Dedifferentiated amniotic fluid mesenchymal stem cell (primary cell): ENCODE measurements around the gene RETN.
A peak's percentile ranks its signal among the peaks of the same experiment; 100 is the strongest.

Source experiments
- DNase-seq: peaks from one replicate; pipeline ENCODE4 v3.0.0-alpha.2; 2016; ENCODE audit errors: extremely low spot score

The RETN gene

DNA sequence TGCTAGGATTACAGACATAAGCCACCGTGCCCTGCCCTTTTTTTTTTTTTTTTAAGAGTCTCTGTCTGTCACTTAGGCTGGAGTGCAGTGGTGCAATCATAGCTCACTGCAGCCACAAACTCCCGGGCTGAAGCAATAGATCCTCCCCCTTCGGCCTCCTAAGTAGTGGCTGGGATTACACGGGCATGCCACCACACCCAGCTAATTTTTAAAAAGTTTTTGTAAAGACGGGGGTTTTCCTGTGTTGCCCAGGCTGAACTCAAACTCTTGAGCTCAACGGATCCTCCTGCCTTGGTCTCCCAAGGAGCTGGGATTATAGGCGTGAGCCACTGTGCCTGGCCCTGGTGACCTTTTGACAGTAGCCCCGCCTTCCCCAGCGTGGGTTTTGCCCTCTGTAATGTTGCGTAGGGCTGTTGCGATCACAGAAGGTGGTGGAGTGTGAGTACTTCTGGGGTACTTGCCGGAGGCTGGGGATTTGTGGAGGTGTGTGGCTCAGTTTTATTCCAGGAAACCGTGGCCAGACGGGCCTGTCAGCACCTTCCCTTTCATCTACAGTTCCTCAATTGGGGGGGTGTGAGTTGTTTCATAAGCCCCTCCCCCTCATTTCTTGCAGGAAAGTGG, 11.6 kb upstream of the RETN start:
- no peak for DNase-seq

DNA sequence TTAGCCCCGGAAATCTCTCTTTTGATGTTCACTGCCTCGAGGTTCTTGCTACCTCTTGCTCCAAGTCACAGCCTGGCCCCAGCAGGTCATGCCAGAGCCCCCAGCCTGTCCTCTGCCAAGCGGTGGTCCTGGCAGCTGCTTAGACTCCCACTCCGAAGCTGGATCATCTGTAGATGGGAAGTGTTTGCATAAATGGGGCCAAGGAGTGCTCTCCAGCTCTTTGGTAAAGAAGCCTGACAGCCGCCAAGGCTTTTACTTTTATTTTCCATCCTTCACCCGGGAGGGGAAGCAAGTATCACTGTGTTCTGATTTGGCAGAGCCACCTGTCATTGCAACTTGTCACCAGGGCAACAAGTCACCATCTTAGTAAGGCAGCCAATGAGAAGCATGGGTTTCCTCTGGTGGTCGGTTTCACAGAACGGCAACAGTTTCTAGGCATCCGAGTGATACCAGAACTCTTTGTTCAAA, 10.6 kb upstream of the RETN start:
- no peak for DNase-seq

DNA sequence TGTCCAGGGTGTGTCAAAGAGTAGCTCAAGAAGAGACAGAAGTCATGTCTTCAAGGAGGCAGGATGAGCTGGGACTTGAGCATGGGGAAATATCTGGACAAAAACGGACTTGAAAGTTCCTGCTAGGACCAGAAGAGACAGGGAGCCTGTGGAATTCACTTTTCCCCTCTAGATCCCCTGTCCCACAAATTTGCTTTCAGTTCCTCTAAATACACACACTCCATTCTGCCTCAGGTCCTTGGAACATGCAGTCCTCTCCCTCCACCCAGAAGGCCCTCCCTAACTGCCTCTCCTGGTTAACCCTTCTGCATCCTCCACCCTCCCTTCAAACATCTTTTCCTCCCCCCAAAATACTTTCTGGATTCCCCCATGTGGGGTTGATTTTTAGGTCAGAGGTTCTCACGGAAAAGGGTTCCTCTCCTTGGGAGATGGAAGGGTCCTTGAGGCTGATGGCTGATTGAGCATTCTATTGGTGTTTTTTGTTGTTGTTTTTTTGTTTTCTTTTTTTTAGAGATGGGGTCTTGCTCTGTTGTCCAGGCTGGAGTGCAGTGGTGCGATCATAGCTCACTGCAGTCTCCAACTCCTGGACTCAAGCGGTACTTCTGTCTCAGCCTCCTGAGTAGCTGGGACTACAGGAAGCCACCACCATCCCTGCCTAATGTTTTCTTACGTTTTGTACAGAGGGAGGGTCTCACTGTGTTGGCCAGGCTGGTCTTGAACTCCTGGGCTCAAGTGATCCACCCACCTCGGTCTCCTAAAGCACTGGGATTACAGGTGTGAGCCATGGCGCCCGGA, 6.9 kb upstream of the RETN start:
- DNase-seq = no peak

DNA sequence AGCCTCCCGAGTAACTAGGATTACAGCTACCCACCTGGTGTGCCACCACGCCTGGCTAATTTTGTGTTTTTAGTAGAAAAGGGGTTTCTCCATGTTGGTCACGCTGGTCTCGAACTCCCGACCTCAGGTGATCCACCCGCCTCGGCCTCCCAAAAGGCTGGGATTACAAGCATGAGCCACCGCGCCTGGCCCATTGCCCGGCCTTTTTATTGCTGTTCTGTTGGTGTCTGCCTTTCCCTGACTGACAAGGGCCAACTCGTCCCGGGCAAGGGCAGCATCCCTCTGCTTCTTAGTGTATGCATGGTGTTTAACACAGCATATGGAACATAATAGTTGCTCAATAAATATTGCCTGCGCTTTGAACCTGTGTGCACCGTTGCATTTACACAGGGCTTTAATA, 6.2 kb upstream of the RETN start:
- DNase-seq = no peak

- no peak for DNase-seq
Measured at GRCh38 chr19:7663706-7664105, 5.1 kb upstream of the RETN start.

DNA sequence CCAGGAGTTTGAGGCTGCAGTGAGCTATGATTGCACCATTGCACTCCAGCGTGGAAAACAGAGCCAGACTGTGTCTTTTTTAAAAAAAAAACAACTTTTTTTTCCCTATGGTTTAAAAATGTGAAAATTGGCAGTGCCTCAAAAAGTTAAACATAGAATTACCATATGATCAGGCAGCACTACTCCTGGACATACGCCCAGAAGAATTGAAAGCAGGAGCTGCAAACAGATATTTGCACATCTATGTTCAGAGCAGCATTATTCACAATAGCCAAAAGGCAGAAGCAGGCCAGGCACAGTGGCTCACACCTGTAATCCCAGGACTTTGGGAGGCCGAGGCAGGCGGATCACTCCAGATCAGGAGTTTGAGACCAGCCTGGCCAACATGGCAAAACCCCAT, 3.8 kb upstream of the RETN start:
- DNase-seq = peak; percentile 76

- DNase-seq = no peak
Measured at GRCh38 chr19:7669641-7670040, 792 bp downstream of the RETN start.

- no peak for DNase-seq
Measured at GRCh38 chr19:7670150-7670783, 1.4 kb downstream of the RETN start.

- DNase-seq = no peak
Measured at GRCh38 chr19:7670790-7671189, 1.9 kb downstream of the RETN start.

GRCh38 chr19:7672522-7672921, 3.7 kb downstream of the RETN start:
- no peak for DNase-seq

- peak; percentile 74 for DNase-seq
Measured at GRCh38 chr19:7674010-7675005, 5.5 kb downstream of the RETN start.

DNA sequence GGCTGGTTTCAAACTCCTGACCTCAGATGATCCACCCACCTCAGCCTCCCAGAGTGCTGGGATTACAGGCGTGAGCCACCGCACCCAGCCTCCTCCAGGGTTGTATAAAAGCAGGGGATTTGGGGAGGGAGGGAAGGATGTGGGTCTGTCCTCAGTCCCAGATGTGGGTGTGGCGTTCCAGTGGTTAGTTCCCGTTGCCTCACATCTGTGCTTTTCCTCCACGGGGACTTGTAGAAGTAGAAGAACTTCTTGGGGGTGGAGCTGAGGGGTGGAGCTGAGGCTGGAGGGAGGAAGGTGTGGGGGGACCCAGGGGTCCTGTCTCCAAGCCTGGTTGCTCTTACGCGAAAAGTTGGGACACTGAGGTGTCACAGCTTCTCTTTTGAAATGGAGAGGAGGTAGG, 7.5 kb downstream of the RETN start:
- DNase-seq = no peak

GRCh38 chr19:7676854-7677253, 8.0 kb downstream of the RETN start, which contains the start of gene MCEMP1:
Gene MCEMP1, plus strand, starts transcription at chr19:7677090. Its CDS starts 31 bp downstream, at chr19:7677121.
- no peak for DNase-seq

DNA sequence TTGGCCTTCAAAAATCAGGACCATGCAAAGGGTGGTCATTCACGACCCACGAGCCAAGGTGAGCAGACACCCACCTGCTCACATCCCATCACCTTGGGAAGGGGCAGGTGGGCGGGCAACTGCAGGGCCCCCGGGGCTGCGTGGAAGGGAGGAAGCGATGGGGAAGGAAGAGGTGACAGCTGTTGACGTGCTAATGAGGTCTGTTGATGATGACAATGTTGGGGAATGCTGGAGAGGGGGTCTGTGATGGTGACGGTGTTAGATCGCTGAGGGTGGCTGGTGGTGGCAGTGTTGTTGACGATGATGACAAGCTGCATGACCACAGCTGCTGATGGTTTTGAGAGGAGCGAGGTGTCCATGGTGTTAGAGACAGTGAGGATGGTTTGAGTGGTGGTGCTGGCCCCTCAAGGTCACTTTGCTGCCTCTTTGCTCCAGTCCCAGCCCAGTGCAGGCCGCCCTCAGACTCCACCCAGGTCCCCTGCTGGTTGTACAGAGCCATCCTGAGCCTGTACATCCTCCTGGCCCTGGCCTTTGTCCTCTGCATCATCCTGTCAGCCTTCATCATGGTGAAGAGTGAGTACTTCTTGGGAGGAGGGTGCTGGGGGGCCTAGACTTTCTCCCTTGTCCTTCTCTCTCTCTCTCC, 8.9 kb downstream of the RETN start:
- no peak for DNase-seq

DNA sequence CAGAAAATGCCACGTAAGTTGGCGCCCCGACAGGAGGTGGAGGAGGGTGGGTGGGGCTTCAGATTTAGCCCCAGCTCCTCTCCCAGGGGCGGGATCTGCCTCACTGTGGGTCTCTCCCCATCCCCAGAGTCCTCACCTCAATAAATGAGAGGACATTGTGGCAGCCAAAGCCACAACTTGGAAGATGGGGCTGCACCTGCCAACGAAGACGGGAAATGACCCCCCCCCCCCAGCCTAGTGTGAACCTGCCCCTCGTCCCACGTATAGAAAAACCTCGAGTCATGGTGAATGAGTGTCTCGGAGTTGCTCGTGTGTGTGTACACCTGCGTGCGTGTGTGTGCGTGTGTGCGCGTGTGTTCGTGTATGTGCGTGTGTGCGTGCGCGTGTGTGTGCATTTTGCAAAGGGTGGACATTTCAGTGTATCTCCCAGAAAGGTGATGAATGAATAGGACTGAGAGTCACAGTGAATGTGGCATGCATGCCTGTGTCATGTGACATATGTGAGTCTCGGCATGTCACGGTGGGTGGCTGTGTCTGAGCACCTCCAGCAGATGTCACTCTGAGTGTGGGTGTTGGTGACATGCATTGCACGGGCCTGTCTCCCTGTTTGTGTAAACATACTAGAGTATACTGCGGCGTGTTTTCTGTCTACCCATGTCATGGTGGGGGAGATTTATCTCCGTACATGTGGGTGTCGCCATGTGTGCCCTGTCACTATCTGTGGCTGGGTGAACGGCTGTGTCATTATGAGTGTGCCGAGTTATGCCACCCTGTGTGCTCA, 10.3 kb downstream of the RETN start:
- DNase-seq = no peak

- no peak for DNase-seq
Measured at GRCh38 chr19:7679771-7680605, 11.1 kb downstream of the RETN start.

DNA sequence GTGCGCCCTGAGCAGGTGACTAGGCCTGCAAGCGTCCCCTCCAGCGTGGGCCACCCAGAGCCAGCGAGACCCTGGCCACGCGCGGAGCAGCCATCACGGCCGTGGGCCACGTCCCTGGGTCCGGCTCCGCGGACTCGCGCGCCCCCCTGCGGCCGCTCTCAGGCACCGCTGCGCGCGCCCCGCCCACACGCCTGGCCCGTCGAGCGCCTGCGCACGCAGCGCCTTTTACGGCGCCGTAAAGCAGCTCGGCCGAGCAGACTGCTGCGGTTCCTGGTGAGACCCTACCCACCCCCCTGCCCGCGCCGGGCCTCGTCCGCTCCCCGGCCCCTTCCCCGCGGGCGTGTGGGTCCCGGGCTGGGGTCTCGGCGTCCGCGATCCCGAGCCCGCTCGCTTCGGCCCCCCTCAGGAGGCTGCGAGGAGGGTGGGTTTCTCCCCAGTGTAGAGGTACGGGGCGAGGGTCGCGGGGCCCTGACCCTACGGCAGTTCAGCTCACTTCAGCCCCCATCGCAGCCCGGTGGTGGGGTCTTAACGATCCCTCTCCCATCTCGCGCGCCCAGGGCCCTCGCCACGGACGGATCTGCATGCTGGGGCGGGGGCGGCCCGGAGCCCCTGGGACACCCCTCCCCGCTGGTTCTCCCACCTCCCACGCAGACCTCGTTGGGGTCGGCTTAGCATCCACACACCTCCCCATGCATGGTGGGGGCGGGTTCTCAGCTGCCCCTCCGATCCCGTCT, 11.9 kb downstream of the RETN start, which contains the start of gene TRAPPC5:
Gene TRAPPC5 (plus strand): TSS at position 228 of the 734 bp plus-strand sequence. CDS start 1,421 bp downstream, outside the sequence.
- peak; percentile 72 for DNase-seq

- peak; percentile 61 for DNase-seq
Measured at GRCh38 chr19:7681340-7682174, 12.7 kb downstream of the RETN start.
